ENCODE data around the gene ELAVL1.

DNA sequence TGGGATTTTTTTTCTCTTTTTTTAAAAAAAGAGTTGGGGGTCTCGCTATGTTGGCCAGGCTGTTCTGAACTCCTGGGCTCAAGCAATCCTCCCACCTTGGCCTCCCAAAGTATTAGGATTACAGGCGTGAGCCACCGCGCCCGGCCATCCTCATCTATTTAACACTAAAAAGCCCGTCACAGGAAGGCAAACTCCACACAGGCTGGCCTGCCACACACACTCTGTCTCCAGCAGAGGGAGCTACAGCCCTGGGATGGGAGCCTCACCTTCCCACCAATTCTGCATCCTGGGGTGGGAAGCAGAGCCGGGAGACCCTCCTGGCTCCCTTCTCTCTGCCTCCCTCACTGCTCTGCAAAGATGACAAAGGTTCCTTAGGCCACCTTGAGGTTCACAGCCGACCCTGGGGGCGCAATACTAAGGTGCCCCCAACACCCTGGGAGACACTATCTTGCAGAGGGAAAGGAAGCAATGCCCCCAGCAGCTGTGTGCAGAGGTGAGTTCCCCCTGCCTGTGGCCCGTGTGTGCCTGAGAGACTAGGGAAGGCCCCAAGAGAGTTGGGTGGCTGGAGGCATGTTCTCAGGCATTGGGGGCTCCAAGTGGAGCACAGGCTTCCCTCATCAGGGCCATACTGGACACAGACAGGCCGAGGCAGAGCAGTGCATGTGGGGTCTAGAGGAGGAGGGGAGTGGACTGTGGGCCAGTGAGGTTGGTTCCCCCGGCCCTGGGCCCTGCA, 34.6 kb downstream of the ELAVL1 start:
- no peak for TF ChIP-seq POLR2A (IDR thresholded peaks at IDR 0.05; ENCODE audit: low read depth, low read length)
- no peak for TF ChIP-seq TAF1 (IDR thresholded peaks at IDR 0.05; ENCODE audit: borderline replicate concordance, low read depth, low read length)
- no peak for TF ChIP-seq POLR2AphosphoS5 (IDR thresholded peaks at IDR 0.05; ENCODE audit: low read depth, low read length)

Data from GM12892 (cell line).